Spleen (tissue), 7 donors: Measurements from ENCODE around the gene MYO5B.
A peak's percentile ranks its signal among the peaks of the same experiment; 100 is the strongest.

Experiments
- CTCF ChIP-seq, 11 experiments: fragments of 200-600 bp in 7 of 11; fragments of 450-650 bp in 4 of 11; sonication (generic) in 4 of 11; IDR thresholded peaks in 8 of 11; conservative IDR thresholded peaks in 3 of 11; 1 replicate in 7 of 11; 2 replicates in 4 of 11; pipeline versions ENCODE4 v1.4.0 to v1.8.0; 2016 to 2021; ENCODE audit warnings: antibody characterized with exemption in 11 of 11, inconsistent platforms in 4 of 11, mild to moderate bottlenecking in 1 of 11
- POLR2A ChIP-seq, 3 donors: fragments of 450-650 bp; IDR thresholded peaks; one replicate each; pipeline ENCODE4 v1.5.1; 2017; ENCODE audit warnings: antibody characterized with exemption in 3 of 3, mild to moderate bottlenecking in 1 of 3
- donor health status: DM: no; HTN: no; CAD: no; lungs with moderate emphysema.
- donor health status: DM: no; HTN: no; CAD: no.
- donor health status: DM: no; HTN: no; CAD: no.

- TF ChIP-seq CTCF (IDR thresholded peaks at IDR 0.05 in 8 of 11, conservative IDR thresholded peaks at IDR 0.05 in 3 of 11) (peak in 7 of 11 experiments; percentile 5 to 49 (median 40)), POLR2A (IDR thresholded peaks at IDR 0.05) (no peak)
These were observed 9.1 kb upstream of the MYO5B start for GRCh38 chr18:50203801-50204604.
